LNCaP clone FGC (cell line): ENCODE results near the gene TTC7B.

ENCODE experiments used
- DNase-seq: peaks from one replicate; pipeline ENCODE4 v3.0.0-alpha.2; 2011; ENCODE audit warnings: low read depth
- H3K4me3 ChIP-seq: 2 replicates; pipeline ENCODE4 v1.5.1; 2011; ENCODE audit warnings: mild to moderate bottlenecking, low read depth, low read length, control low read depth
- CTCF ChIP-seq: IDR thresholded peaks from 2 replicates; pipeline ENCODE4 v1.5.1; 2012; ENCODE audit warnings: mild to moderate bottlenecking; ENCODE audit not compliant: control insufficient read depth, insufficient read depth; ENCODE audit errors: extremely low read depth

The TTC7B gene

GRCh38 chr14:90539496-90539775 lies 276.8 kb downstream of the TTC7B start:
- no peak overlapping the region for H3K4me3 ChIP-seq
- TF ChIP-seq CTCF, result no peak
- no peak for DNase-seq

GRCh38 chr14:90538716-90539495 lies 277.3 kb downstream of the TTC7B start:
- TF ChIP-seq CTCF, result no peak
- no peak overlapping the region for H3K4me3 ChIP-seq
- DNase-seq, result no peak

- TF ChIP-seq CTCF, result no peak
- H3K4me3 ChIP-seq, result no peak overlapping the region
- DNase-seq, result no peak
Observed at GRCh38 chr14:90538095-90538494, 278.1 kb downstream of the TTC7B start.

GRCh38 chr14:90536511-90537191 lies 279.6 kb downstream of the TTC7B start:
- no peak for TF ChIP-seq CTCF

GRCh38 chr14:90536092-90536491 lies 280.1 kb downstream of the TTC7B start:
- no peak overlapping the region for H3K4me3 ChIP-seq
- no peak for TF ChIP-seq CTCF
- no peak for DNase-seq

More at GRCh38 chr14:90536511-90537191, 279.6 kb downstream of the TTC7B start:
- H3K4me3 ChIP-seq, result no peak overlapping the region
- no peak for DNase-seq

- TF ChIP-seq CTCF, result no peak
- DNase-seq, result no peak
- H3K4me3 ChIP-seq, result no peak overlapping the region
Observed at GRCh38 chr14:90535556-90536090, 280.6 kb downstream of the TTC7B start.
